ENCODE data around the gene BAZ1A. TPM values are rescaled to one million over a fixed set of nuclear protein-coding genes. Genes with fewer than 3 reads are reported as not detected.

The BAZ1A gene
- total RNA-seq, 1 experiment from 2014 or later: 46.7 TPM

GRCh38 chr14:34732802-34733201 is 142.4 kb downstream of the BAZ1A start:
- no peak for DNase-seq (ENCODE audit: extremely low read depth, low read depth)

- DNase-seq (ENCODE audit: extremely low read depth, low read depth): no peak
Observed at GRCh38 chr14:34723867-34724266, 151.3 kb downstream of the BAZ1A start.

GRCh38 chr14:34722723-34723545 is 152.2 kb downstream of the BAZ1A start:
- DNase-seq (ENCODE audit: extremely low read depth, low read depth): peak; percentile 56

DNA sequence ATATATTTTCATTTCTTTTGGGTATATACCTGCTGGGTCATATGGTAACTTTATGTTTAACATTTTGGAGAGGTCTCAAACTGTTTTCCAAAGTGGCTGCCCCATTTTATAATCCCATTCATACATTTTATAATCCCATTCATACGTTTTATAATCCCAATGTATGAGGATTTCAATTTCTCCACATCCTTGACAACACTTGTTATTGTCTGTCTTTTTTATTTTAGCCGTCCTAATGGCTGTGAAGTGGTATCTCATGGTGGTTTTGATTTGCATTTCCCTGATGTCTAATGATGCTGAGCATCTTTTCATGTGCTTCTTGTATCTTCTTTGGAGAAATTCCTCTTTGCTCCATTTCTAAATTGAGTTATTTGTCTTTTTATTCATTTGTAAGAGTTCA is 154.0 kb downstream of the BAZ1A start:
- DNase-seq (ENCODE audit: extremely low read depth, low read depth): no peak

DNA sequence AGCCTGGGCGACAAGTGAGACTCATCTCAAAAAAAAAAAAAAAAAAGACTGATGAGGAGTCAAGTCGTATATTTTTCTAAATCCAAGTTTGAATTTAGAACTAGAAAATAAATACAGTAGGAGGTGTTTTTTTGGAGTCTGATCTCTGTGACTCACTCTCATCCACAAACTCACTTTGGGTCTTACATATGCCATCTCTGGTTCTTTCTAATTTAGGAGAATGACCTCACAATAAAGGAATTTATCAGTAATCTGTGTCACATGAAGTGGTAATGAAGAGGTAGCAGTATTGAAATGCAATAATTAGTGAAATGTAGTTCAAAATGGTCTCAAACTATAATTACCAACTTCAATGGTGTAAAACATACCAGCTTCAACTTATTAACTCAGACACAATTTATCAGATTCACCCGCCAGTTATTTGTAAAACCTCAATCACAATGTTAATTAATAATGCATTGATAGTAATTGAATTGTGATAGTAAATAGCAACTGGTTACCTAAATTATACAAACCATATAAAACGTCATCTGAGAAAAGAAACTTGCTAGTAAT is 156.3 kb downstream of the BAZ1A start:
- DNase-seq (ENCODE audit: extremely low read depth, low read depth): no peak

DNA sequence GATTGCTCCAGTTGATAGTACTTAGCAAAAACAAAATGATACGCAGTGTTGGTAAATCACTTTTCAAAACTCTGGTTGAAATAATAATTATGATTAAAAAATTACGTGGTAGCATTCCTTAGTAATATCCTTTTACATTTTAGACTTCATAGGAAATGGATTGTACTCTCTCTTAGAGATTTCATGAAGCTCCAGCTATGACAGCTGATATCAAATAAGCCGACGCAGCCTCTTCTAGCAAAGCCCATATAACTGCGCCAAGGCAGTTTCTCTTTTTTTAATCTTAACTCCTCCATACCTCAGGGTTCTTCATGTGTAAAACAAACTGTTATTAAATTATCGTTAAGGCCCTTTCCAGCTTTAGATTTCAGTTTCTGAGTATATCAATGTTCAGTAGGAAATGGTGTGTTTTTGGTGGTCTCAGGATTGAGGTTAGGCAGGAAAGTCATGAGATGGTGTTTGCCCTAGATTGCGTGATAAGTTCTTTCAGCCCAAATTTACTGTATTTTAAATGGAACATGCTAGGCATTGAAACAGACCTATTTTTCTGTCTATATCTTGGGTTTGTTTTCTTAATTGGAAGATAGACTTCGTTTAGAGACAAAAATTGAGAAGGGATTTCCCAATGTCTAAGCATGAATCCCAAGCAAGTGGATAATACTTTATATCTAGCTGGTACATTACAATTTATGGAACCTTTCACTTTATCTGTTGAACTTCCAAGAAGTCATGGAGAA is 159.9 kb downstream of the BAZ1A start:
- DNase-seq (ENCODE audit: extremely low read depth, low read depth): no peak

DNA sequence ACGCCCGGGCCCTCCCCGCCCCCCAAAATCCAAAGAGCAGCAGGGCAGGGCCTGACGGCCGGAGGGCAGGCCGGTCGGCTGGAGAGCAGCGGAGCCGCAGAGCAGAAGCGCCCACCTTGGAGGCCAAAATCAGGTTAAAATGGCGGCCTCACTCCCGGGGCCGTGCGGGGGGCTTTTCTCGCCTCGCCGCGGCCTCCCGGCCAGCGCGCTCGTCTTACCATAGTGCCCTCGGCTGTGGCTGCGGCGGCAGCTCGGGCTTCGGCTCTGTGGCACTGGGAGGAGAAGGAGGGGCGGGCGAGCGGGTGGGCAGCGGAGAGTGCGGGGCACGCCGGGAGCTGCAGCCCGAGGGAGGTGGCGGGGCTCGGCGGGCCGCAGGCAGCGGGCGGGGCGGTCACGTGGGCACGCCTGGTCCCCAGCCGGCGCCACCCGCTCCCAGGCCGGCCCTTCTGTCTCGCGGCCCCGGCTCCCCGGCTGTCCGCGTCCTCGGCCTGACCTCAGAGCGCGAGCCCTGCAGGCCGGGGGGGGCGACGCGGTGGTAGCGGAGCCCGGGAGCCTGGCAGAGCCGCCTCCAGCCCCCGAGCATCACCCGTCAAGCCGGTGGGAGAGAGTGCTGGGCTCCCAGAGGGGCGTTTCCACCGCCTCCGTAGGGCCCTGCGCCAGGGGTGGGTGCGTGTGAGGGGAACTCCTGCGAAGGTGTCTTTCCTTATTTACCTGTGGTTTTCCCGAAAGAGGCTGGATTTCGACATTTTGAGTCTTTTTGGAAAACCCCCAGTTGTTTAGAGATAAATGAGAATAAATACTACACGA is 160.6 kb downstream of the BAZ1A start, which contains the start of gene CFL2:
Gene CFL2 (minus strand): TSS at position 274 of the 807 bp plus-strand sequence. CDS start 53 bp downstream, at position 221.
- DNase-seq (ENCODE audit: extremely low read depth, low read depth): peak; percentile 37

- no peak for DNase-seq (ENCODE audit: extremely low read depth, low read depth)
Observed at GRCh38 chr14:34713681-34714319, 161.4 kb downstream of the BAZ1A start.

DNA sequence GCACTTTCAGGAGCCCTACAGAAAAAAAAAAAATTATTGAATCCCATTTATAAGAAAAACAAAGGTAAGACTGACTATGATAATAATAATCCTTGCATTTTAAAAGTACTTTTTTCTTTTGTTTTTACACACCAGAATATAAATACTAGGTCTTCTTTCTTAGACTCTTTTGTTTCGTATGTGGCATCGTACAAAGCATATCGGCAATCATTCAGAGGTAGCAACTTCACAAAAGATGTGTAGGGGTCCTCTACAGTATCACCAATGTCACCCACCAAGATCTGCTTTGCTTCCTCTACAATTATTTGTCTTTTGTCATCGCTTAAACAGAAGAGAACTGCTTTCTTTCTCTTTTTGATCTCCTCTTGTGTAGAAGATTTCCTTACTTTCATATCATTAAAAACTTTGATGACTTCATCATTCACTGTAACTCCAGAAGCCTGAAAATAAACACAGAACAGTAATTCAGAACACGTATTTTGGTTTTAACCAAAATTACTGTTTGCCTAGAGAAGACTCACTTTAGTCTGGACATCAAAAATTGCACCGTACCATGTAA is 162.0 kb downstream of the BAZ1A start:
- no peak for DNase-seq (ENCODE audit: extremely low read depth, low read depth)

GRCh38 chr14:34711796-34712712 is 163.1 kb downstream of the BAZ1A start:
- DNase-seq (ENCODE audit: extremely low read depth, low read depth): no peak

DNA sequence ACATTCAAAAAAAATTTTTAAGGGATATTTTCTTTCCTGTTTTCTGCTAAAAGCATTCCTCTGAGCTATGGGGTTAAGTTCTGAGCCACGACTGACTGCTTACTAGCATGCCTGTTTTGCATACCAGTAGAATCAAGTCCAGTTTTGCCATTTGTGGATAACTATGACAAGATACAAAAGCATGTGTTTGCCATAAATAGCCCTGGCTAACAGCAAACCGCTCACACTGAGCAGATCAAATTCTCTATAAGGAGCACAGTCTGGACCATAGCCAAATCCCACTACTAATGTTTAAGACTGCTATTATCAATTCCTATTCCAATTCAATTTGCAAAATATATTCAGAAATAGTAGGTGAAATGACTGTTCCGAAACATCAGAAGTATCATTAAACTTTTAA is 164.0 kb downstream of the BAZ1A start:
- DNase-seq (ENCODE audit: extremely low read depth, low read depth): no peak

- no peak for DNase-seq (ENCODE audit: extremely low read depth, low read depth)
Observed at GRCh38 chr14:34710744-34711143, 164.4 kb downstream of the BAZ1A start.

DNA sequence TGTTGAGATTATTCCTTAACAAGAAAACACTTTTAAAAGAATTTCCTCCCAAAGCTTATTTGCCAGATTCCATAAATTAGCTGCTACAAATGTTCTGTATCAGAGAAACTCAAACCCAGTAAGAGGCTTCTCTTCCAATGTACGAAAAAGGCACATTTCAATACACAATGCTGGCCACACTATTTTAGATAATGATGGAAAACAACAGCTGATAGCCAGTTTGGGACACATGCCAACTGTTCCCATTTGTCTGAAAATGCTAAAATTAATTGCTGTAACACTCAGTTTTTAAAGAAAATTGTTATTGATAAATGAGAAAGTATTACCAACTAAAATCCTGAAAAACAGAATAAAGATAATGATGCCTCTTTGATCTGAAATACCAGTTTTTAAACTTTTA is 165.2 kb downstream of the BAZ1A start:
- no peak for DNase-seq (ENCODE audit: extremely low read depth, low read depth)

GRCh38 chr14:34707722-34708121 is 167.4 kb downstream of the BAZ1A start:
- DNase-seq (ENCODE audit: extremely low read depth, low read depth): no peak

Small RNAs within 50 kb of the gene (small RNA-seq; reads per million reads assigned to genes)
- 0 reads per million in 2 experiments for gene AL121603.1
- gene RNU7-41P: 0 to 0.65 reads per million in 2 experiments

Other genes starting within 250 kb of the BAZ1A start
- gene SNX6, start 245.2 kb downstream of the BAZ1A start, total RNA-seq (2014; rRNA removed; shearing (Covaris generic)): 89.2 and 95.8 TPM in 2 replicates
- gene CFL2, start 160.8 kb downstream of the BAZ1A start, total RNA-seq (2014; rRNA removed; shearing (Covaris generic)): 43.4 and 48.8 TPM in 2 replicates
- gene SRP54, start 107.6 kb upstream of the BAZ1A start, total RNA-seq (2014; rRNA removed; shearing (Covaris generic)): 71.6 and 78.7 TPM in 2 replicates
- 82.5 and 101 TPM in 2 replicates for gene FAM177A1, start 170.9 kb upstream of the BAZ1A start, total RNA-seq (2014; rRNA removed; shearing (Covaris generic))
- gene PPP2R3C, start 246.6 kb upstream of the BAZ1A start, total RNA-seq (2014; rRNA removed; shearing (Covaris generic)): 69.4 and 73.4 TPM in 2 replicates
- gene PRORP, start 247.2 kb upstream of the BAZ1A start, total RNA-seq (2014; rRNA removed; shearing (Covaris generic)): 32.8 and 35.4 TPM in 2 replicates